Activated CD8-positive, alpha-beta T cell treated with anti-CD3 and anti-CD28 coated beads, Interleukin-2, amount 10 ng/mL, durations not matched to agents 7 days and 5 days (primary cell): ENCODE results near the gene ADO. TPM values are rescaled to one million over a fixed set of nuclear protein-coding genes. Genes with fewer than 3 reads are reported as not detected.
"Not testable (repeated sequence)": the region's sequence is repeated elsewhere in the genome, so short reads cannot be mapped to it uniquely, and the experiment has no call there.

Experiments
- ATAC-seq: fragments of 150-1000 bp; cut with Tn5 transposase; one replicate; pipeline ENCODE4 v1.10.0; 2021; ENCODE audit warnings: moderate library complexity
- CTCF ChIA-PET: fragments of 350-600 bp; sonication (Branson Sonifier 250); formaldehyde crosslinking; loops from one replicate; lab custom pipeline; 2021; ENCODE audit warnings: antibody characterized with exemption; lab: Charles Lee
- POLR2A ChIA-PET: fragments of 350-600 bp; sonication (Branson Sonifier 250); formaldehyde crosslinking; loops from one replicate; lab custom pipeline; 2021; ENCODE audit warnings: antibody characterized with exemption; lab: Charles Lee
- DNase-seq: peaks from one replicate; pipeline ENCODE4 v3.0.0-alpha.2; 2020
- H3K27ac Mint-ChIP-seq: one replicate; pipeline ENCODE4 v1.8.0; 2021; ENCODE audit warnings: mild to moderate bottlenecking, mixed read lengths
- H3K27me3 Mint-ChIP-seq: one replicate; pipeline ENCODE4 v1.8.0; 2021; ENCODE audit warnings: low read depth, mixed read lengths
- H3K36me3 Mint-ChIP-seq: one replicate; pipeline ENCODE4 v1.8.0; 2021; ENCODE audit warnings: low read depth, mixed read lengths
- H3K4me1 Mint-ChIP-seq: one replicate; pipeline ENCODE4 v1.8.0; 2021; ENCODE audit warnings: low read depth, mixed read lengths
- H3K4me3 Mint-ChIP-seq: one replicate; pipeline ENCODE4 v1.8.0; 2021; ENCODE audit warnings: mild to moderate bottlenecking, mixed read lengths
- H3K9me3 Mint-ChIP-seq: one replicate; pipeline ENCODE4 v1.8.0; 2022; ENCODE audit warnings: mixed read lengths; ENCODE audit not compliant: insufficient read depth
- total RNA-seq, 2 experiments: library from RNA; stranded (reverse); gene quantifications; one replicate each; pipeline ENCODE4 v1.2.3, GENCODE V29; 2021

The ADO gene
- total RNA-seq, 2 experiments from 2014 or later, result 22.2 to 22.6 TPM

DNA sequence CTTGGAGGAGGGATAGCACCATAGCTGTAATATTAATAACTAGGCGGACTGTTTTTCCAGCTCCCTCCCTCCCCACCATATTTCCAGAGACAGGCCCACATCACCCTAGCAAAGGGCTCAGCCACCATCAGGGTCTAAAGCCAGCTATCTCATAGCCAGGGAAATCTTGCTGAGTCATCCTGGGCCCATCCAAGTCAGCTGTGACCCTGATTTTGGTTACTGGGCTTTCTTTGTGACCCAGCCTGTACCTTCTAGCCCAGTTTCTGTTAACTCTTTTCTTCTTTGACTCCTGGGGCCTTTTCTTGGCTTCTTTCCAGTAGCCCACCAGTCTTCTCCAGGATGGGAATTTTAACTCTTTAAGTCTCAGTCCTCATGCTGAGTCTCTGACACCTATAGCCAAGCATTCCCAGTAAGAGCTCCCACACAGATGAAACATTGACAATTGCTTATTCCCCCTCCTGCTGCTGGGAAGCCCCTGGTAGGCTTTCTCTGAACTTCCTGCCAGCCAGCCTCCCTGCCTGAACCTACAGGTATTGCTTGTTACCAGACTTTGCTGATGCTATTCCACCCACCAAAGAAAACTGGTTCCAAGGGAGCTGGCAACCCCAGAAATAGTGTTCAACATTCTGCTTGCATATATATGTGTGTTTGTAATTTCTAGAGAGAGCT, 34.8 kb upstream of the ADO start:
- no peak for DNase-seq
- Mint-ChIP-seq H3K27me3 (peaks cover 12% of the 10 kb centered on the region), H3K9me3 (no peaks in the 10 kb centered on the region), H3K27ac (no peak overlapping the region), H3K4me3 (no peak overlapping the region), H3K36me3 (no peaks in the 10 kb centered on the region), H3K4me1 (peaks cover 21% of the 10 kb centered on the region)
- POLR2A ChIA-PET, result interaction anchor here (1.6 kb wide), 1 partner anchor 28 kb away, joined by 3 read pairs; no protein-coding TSS in a partner anchor
- CTCF ChIA-PET, result interaction anchor here (1.0 to 2.2 kb wide), 4 partner anchors 10 to 35 kb away, joined by 3 to 6 read pairs (median 4); partner anchors contain the start of gene ADO
- no peak for ATAC-seq

DNA sequence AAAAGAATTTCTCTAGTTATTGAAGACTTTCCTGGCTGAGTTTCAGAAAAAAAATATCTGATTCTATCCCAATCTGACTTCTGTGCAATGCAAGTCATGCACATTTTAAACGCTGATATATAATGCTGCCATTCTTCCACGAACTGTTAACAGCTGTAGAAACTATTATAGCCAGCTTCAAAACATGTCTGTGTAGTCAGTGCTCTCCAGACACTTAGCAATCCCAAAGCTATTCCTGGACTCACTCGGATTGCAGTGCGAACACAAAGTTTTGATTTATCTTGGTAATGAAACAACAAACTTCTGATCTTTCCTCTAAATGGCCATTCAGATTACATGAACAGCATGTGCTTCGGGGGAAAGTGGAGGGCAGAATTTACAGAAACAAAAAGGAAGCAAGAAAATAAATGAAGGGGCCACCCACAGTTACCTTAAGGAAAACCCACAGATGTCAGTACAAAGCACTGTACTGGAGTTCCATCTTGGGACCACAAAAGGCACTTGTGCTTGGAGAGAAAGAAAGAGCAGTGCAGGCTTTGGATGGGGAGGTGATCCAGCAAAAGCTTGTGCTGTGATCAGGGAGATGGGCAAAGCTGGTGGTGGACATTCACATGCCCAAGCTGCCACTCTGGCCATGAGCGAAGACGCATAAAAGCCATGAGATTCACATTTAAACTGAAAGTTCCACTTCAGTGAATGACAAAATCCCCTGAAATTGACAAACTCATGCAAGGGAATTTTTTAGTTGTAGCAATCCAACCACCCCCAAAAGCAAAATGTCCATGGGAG, 32.1 kb upstream of the ADO start:
- no peak overlapping the region for H3K4me3 Mint-ChIP-seq
- H3K36me3 Mint-ChIP-seq, result no peaks in the 10 kb centered on the region
- ATAC-seq (no peak), DNase-seq (no peak)
- POLR2A ChIA-PET, result no interaction called here
- H3K27ac Mint-ChIP-seq, result no peak overlapping the region
- CTCF ChIA-PET, result interaction anchor here (0.9 to 1.6 kb wide), 3 partner anchors 10 to 162 kb away, joined by 3 to 5 read pairs (median 4); no protein-coding TSS in a partner anchor
- H3K9me3 Mint-ChIP-seq, result no peaks in the 10 kb centered on the region
- peaks cover 15% of the 10 kb centered on the region for H3K4me1 Mint-ChIP-seq
- H3K27me3 Mint-ChIP-seq, result peaks cover 12% of the 10 kb centered on the region

DNA sequence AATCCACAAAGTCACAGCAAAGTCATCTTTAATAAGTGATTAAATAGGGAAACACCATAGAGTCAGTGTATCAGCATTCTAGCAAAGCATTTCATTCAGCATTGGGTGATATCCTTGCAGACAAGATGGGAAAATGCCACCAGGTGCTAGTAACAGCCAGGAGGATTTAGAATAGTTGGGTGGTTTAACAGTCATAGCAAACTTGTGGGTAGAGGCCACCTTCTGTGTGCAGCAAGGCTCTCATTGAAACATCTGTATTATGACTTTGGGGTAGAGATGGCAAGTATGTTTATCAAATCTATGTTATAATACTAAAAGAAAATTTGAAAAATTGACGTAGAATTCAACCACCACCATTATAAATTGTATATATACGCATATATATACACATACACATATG, 26.4 kb upstream of the ADO start:
- POLR2A ChIA-PET, result no interaction called here
- Mint-ChIP-seq H3K4me1 (peaks cover 24% of the 10 kb centered on the region), H3K9me3 (no peaks in the 10 kb centered on the region), H3K4me3 (no peak overlapping the region), H3K27me3 (peaks cover 16% of the 10 kb centered on the region), H3K27ac (no peak overlapping the region), H3K36me3 (no peaks in the 10 kb centered on the region)
- DNase-seq (no peak), ATAC-seq (no peak)
- CTCF ChIA-PET, result interaction anchor here (1.4 to 1.5 kb wide), 2 partner anchors 44 to 184 kb away, joined by 3 to 6 read pairs; no protein-coding TSS in a partner anchor

DNA sequence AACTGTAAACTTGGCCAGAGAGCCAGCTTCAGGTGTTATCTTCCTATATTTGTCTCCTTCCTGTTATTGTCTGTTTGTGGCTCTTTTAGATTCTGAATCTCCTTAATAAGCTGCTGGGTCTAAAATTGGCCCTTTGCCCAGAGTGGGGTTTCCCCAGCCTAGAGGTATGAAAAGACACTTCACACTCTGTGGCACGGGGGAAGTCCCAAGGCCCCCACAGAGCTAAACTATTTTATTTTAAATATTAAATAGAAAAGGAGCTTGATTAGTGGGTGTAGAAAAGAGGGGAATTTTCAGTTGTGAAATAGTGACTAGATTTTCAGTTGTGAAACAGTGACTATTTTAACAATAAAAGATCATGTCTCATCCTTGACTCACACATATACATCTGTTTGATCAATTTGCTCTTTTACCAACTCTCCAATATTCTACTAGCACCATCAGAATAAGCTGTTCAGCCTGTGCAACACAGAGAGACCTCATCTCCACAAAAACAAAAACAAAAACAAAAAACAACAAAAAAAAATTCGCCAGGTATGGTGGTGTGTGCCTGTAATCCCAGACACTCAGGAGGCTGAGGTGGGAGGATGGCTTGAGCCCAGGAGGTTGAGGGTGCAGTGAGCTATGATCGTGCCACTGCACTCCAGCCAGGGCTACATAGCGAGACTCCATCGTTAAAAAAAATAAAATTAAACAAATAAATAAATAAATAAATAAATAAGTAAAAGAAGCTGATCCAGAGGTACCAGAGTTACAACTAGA, 24.9 kb upstream of the ADO start:
- Mint-ChIP-seq H3K4me1 (peaks cover 24% of the 10 kb centered on the region), H3K27ac (no peak overlapping the region), H3K9me3 (no peaks in the 10 kb centered on the region), H3K27me3 (peaks cover 16% of the 10 kb centered on the region), H3K4me3 (no peak overlapping the region), H3K36me3 (peaks cover 2% of the 10 kb centered on the region)
- ChIA-PET CTCF (interaction anchor here (0.9 to 2.2 kb wide), 10 partner anchors 9 to 379 kb away, joined by 3 to 13 read pairs (median 4); partner anchors contain the start of gene EGR2), POLR2A (interaction anchor here (0.5 to 1.3 kb wide), 4 partner anchors 20 to 145 kb away, joined by 3 to 8 read pairs (median 4); no protein-coding TSS in a partner anchor)
- DNase-seq (peak; percentile 71), ATAC-seq (peak; percentile 94)

DNA sequence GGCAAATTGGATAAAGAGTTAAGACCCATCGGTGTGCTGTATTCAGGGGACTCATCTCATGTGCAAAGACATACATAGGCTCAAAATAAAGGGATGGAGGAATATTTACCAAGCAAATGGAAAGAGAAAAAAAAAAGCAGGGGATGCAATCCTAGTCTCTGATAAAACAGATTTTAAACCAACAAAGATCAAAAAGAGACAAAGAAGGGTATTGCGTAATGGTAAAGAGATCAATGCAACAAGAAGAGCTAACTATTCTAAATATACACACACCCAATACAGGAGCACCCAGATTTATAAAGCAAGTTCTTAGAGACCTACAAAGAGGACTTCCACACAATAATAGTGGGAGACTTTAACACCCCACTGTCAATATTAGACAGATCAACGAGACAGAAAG, 20.0 kb upstream of the ADO start:
- DNase-seq, H3K27ac Mint-ChIP-seq, H3K9me3 Mint-ChIP-seq, H3K4me3 Mint-ChIP-seq, H3K36me3 Mint-ChIP-seq, ATAC-seq, POLR2A ChIA-PET, H3K4me1 Mint-ChIP-seq: not testable (repeated sequence)
- CTCF ChIA-PET, result interaction anchor here (1.1 to 1.4 kb wide), 2 partner anchors 10 to 32 kb away, joined by 3 read pairs; no protein-coding TSS in a partner anchor
- peaks cover 22% of the 10 kb centered on the region for H3K27me3 Mint-ChIP-seq

DNA sequence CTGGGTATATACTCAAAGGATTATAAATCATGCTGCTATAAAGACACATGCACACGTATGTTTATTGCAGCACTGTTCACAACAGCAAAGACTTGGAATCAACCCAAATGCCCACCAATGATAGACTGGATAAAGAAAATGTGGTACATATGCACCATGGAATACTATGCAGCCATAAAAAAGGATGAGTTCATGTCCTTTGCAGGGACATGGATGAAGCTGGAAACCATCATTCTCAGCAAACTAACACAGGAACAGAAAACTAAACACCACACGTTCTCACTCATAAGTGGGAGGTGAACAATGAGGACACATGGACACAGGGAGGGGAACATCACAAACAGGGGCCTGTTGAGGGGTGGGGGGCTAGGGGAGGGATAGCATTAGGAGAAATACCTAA, 16.2 kb upstream of the ADO start:
- H3K27me3 Mint-ChIP-seq, result peaks cover 11% of the 10 kb centered on the region
- H3K9me3 Mint-ChIP-seq, H3K27ac Mint-ChIP-seq, H3K4me1 Mint-ChIP-seq, DNase-seq, H3K4me3 Mint-ChIP-seq, ATAC-seq, H3K36me3 Mint-ChIP-seq, POLR2A ChIA-PET: not testable (repeated sequence)
- CTCF ChIA-PET, result interaction anchor here (0.8 kb wide), 1 partner anchor 30 kb away, joined by 3 read pairs; no protein-coding TSS in a partner anchor

DNA sequence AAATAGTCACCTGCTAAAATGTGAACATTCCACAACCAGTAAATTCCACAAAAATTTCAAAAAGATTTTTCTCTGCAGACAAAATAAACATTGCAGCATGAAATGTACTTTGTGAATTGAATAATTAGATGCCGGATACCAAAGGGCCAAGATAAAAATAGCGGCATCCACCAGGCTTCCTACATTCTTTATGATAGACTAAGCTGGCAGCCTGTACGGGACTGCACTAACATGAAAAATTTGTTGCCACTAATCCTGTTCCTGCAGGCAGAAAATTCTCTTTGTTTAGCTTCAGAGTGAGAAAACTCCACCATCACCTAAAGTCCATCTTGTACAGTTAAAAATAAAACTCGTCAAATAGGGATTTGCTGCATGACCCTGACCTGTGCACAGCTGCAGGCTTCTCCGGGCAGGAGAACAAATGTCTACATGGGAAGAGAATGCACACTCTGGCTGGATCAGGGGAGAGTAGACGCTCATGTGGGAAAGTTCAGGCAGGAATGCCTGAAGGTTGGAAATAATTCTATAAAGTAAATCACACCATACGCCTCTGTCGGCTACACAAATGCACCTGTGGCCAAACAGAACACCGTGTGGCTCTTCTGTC, 15.6 kb upstream of the ADO start:
- ChIA-PET POLR2A (interaction anchor here (0.7 kb wide), 1 partner anchor 894 kb away, joined by 3 read pairs; no protein-coding TSS in a partner anchor), CTCF (interaction anchor here (1.0 kb wide), 1 partner anchor 120 kb away, joined by 3 read pairs; no protein-coding TSS in a partner anchor)
- Mint-ChIP-seq H3K27ac (no peak overlapping the region), H3K4me1 (no peaks in the 10 kb centered on the region), H3K27me3 (peaks cover 9% of the 10 kb centered on the region), H3K4me3 (no peak overlapping the region), H3K9me3 (peaks cover 8% of the 10 kb centered on the region), H3K36me3 (peaks cover 6% of the 10 kb centered on the region)
- ATAC-seq (no peak), DNase-seq (no peak)

DNA sequence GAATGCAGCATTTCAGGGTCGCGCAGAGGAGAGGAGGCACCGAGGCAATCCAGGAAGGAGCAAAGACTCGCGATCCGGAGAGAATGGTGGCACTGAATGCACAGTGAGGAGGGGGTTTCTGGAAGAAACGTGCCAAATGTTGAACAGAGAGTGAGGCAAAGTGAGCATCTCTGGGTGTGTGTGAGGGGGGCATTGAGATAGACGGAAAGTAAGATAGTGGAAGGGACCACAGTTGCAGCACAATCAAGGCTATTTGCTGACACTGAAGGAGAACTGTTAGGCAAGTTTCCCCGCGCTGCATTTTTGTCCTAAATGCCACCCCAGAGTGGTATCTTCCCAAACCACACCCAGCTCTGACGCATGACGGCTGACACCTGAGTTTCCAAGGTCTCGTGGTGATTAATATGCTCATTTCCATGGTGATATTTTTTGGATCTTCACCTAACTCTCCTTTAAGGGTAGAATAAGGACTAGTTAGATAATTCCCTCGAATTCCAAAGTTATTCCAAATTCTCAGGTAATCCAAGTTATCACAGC, 14.4 kb upstream of the ADO start:
- Mint-ChIP-seq H3K27ac (no peak overlapping the region), H3K36me3 (peaks cover 3% of the 10 kb centered on the region), H3K4me3 (no peak overlapping the region), H3K27me3 (peaks cover 9% of the 10 kb centered on the region), H3K4me1 (no peaks in the 10 kb centered on the region), H3K9me3 (peaks cover 4% of the 10 kb centered on the region)
- POLR2A ChIA-PET, result interaction anchor here (0.7 kb wide), 1 partner anchor 893 kb away, joined by 3 read pairs; no protein-coding TSS in a partner anchor
- DNase-seq, result no peak
- CTCF ChIA-PET, result interaction anchor here (1.0 kb wide), 1 partner anchor 121 kb away, joined by 3 read pairs; no protein-coding TSS in a partner anchor
- no peak for ATAC-seq

DNA sequence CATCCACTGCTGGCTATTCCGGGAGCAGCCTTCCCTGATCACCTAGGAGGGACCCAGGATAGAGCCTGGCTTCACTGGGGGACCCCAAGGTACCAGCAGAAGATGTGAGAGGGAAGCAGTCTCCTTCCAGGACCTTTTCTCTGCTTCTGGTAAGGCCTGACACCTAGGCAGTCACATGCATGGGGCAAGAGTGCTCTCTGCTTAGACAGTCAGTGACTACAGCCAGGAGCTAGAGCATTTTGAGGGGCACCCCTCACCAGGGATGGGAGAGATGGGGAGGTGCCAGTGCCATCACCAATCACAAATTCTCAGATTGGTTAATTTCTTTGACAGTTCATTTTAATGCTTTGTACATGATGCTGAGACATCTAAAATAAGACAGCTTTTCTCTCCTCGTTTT, 13.9 kb upstream of the ADO start:
- Mint-ChIP-seq H3K36me3 (no peaks in the 10 kb centered on the region), H3K4me1 (no peaks in the 10 kb centered on the region), H3K4me3 (no peak overlapping the region), H3K27ac (no peak overlapping the region), H3K27me3 (peaks cover 7% of the 10 kb centered on the region), H3K9me3 (no peaks in the 10 kb centered on the region)
- no peak for DNase-seq
- ChIA-PET CTCF (no interaction called here), POLR2A (no interaction called here)
- ATAC-seq, result no peak

DNA sequence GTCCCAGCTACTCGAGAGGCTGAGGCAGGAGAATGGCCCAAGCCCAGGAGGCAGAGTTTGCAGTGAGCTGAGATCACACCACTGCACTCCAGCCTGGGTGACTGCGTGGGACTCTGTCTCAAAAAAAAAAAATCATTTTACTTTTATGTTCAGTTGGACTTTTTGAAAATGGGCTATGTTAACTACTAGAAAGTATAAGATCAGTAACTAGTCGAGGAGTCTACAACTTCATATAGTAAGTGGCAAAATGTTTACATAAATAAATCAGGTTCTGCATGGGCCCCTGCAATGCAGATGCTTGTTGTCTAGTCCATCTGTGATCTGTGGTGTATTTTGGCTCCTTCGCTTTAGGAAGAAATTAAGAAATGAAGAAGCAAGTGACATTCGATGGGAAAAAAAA, 12.3 kb upstream of the ADO start:
- no peak for DNase-seq
- no peak overlapping the region for H3K27ac Mint-ChIP-seq
- H3K27me3 Mint-ChIP-seq, result peaks cover 20% of the 10 kb centered on the region
- POLR2A ChIA-PET, result no interaction called here
- ATAC-seq, result no peak
- H3K9me3 Mint-ChIP-seq, result no peaks in the 10 kb centered on the region
- CTCF ChIA-PET, result no interaction called here
- no peaks in the 10 kb centered on the region for H3K36me3 Mint-ChIP-seq
- H3K4me3 Mint-ChIP-seq, result no peak overlapping the region
- H3K4me1 Mint-ChIP-seq, result no peaks in the 10 kb centered on the region
